NCI-H82 (cell line): ENCODE data around the gene LGALS14.
A peak's percentile ranks its signal among the peaks of the same experiment; 100 is the strongest.
"Not testable (repeated sequence)": the region's sequence is repeated elsewhere in the genome, so short reads cannot be mapped to it uniquely, and the experiment has no call there.

Source experiments
- DNase-seq: peaks from one replicate; lab custom pipeline; 2025; lab: John Stamatoyannopoulos, UW

Gene LGALS14

GRCh38 chr19:39704181-39705044, at the start of gene LGALS14:
TSS of gene LGALS14 (plus strand) at chr19:39704481. CDS start at chr19:39704529, 48 bp downstream.
- peak; percentile 15 for DNase-seq

- no peak for DNase-seq
These were observed 48.7 kb upstream of the LGALS14 start, which contains the start of gene LGALS16 for GRCh38 chr19:39655613-39656012. TSS of gene LGALS16 (plus strand) at chr19:39655913. CDS start at chr19:39655962, 49 bp downstream.

GRCh38 chr19:39659791-39660190, 44.5 kb upstream of the LGALS14 start:
- DNase-seq, result no peak

GRCh38 chr19:39660661-39661060, 43.6 kb upstream of the LGALS14 start:
- no peak for DNase-seq

GRCh38 chr19:39661565-39661964, 42.7 kb upstream of the LGALS14 start:
- no peak for DNase-seq

GRCh38 chr19:39669860-39670259, 34.4 kb upstream of the LGALS14 start:
- not testable (repeated sequence) for DNase-seq

GRCh38 chr19:39670998-39671397, 33.3 kb upstream of the LGALS14 start:
- DNase-seq, result no peak

GRCh38 chr19:39671739-39672363, 32.4 kb upstream of the LGALS14 start:
- DNase-seq, result peak; percentile 83

- DNase-seq, result no peak
These were observed 31.8 kb upstream of the LGALS14 start for GRCh38 chr19:39672473-39672872.

- not testable (repeated sequence) for DNase-seq
These were observed 30.4 kb upstream of the LGALS14 start for GRCh38 chr19:39673862-39674261.

- DNase-seq, result no peak
These were observed 28.3 kb upstream of the LGALS14 start for GRCh38 chr19:39676004-39676403.

GRCh38 chr19:39677961-39678889, 26.1 kb upstream of the LGALS14 start:
- no peak for DNase-seq

- no peak for DNase-seq
These were observed 25.1 kb upstream of the LGALS14 start for GRCh38 chr19:39679056-39679790.

GRCh38 chr19:39679791-39680168, 24.5 kb upstream of the LGALS14 start:
- DNase-seq, result no peak

- no peak for DNase-seq
These were observed 23.7 kb upstream of the LGALS14 start for GRCh38 chr19:39680593-39680992.

- DNase-seq, result no peak
These were observed 22.9 kb upstream of the LGALS14 start for GRCh38 chr19:39681416-39681815.

GRCh38 chr19:39684267-39684666, 20.0 kb upstream of the LGALS14 start:
- DNase-seq, result no peak

GRCh38 chr19:39686739-39687138, 17.5 kb upstream of the LGALS14 start:
- DNase-seq, result no peak

- DNase-seq, result not testable (repeated sequence)
These were observed 15.6 kb upstream of the LGALS14 start for GRCh38 chr19:39688637-39689036.

GRCh38 chr19:39692166-39692565, 12.1 kb upstream of the LGALS14 start:
- no peak for DNase-seq

GRCh38 chr19:39692822-39693221, 11.5 kb upstream of the LGALS14 start:
- DNase-seq, result no peak
